GM21576 (cell line): Measurements from ENCODE around the gene GRIA1.

ENCODE experiments used
- ATAC-seq: cut with Tn5 transposase; IDR thresholded peaks from one replicate; pipeline ENCODE4 v1.9.1; 2021; ENCODE audit warnings: mild to moderate bottlenecking, moderate library complexity; ENCODE audit not compliant: unreplicated experiment

Gene GRIA1

GRCh38 chr5:153770066-153770465, 279.6 kb downstream of the GRIA1 start:
- no peak for ATAC-seq

GRCh38 chr5:153774686-153775085, 284.2 kb downstream of the GRIA1 start:
- no peak for ATAC-seq

DNA sequence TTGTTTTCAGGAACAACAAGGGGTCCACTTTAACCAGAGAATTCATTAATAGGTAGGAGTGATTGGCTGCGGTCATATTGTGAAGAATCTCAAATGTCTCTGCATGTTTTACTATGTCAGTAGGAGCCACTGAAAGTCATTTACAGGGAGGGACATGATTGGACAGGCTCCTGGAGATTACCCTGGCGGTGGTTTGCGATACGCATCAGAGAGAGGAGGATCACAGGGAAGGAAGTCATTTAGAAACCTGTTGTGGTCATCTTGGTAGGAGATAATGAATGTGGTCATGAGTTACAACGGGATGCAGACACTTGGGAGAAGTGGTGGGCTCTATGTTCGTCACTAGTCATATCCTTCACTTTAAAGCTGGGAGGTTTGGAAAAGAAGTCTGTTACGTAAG, 285.5 kb downstream of the GRIA1 start:
- no peak for ATAC-seq

DNA sequence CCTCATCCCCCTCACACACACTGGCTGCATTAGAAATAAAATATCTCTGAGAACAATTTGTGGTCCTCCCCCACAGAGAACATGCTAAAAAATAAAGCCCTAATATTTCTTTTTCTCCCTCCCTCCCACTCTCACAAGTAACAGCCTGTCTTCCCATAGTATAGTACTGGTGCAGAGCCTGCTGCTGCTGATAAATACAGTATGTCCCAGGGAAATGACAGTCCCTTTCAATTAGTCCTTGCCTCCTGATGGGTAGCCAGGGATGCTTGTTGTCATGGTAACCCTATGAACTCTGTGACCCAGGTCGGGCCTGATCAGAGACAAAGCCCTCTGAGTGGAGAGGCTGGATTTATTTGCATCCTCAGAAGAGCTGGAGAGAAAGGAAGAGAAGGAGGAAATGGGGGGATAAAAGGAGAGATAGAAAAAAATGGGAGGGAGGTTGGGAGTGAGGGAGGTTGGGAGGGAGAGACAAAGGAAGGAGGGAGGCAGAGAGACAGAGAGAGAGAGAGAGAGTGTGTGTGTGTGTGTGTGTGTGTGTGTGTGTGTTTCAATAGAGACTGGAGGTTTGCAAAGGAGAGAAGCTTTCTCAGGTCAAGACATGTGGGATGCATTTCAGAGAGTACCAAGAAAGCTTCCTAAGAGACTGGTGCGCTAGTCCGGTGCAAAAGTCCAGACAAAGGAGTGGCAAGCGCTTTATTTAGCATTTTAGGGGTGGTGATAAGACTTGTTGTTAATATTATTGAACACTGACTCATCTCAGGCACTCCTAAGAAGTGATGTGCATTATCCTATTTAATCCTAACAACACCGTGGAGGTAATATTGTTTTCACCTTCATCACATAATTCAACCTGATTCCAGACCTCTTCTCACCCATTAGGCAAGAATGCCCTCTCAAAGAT, 287.5 kb downstream of the GRIA1 start:
- no peak for ATAC-seq

DNA sequence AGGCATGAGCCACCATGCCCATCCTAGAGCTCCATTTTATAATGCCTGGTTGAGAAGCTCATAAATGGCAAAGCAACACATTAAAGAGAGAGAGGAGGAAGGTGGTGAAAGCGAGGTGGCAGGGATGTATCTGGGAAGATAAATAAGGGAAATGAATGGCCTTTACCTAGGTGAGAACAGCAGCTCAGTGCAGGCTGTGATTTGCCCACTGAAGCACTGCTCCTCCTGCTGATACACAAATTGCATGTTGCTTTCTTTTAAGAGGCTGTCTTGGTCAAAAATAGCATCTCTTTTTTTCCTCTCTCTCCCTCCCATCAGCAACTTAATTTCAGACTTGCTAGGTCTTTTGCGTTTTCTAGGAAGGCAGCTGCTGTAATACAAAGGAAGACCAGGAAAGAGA, 289.4 kb downstream of the GRIA1 start:
- no peak for ATAC-seq

- ATAC-seq: no peak
Measured at GRCh38 chr5:153780876-153781705, 290.6 kb downstream of the GRIA1 start.

DNA sequence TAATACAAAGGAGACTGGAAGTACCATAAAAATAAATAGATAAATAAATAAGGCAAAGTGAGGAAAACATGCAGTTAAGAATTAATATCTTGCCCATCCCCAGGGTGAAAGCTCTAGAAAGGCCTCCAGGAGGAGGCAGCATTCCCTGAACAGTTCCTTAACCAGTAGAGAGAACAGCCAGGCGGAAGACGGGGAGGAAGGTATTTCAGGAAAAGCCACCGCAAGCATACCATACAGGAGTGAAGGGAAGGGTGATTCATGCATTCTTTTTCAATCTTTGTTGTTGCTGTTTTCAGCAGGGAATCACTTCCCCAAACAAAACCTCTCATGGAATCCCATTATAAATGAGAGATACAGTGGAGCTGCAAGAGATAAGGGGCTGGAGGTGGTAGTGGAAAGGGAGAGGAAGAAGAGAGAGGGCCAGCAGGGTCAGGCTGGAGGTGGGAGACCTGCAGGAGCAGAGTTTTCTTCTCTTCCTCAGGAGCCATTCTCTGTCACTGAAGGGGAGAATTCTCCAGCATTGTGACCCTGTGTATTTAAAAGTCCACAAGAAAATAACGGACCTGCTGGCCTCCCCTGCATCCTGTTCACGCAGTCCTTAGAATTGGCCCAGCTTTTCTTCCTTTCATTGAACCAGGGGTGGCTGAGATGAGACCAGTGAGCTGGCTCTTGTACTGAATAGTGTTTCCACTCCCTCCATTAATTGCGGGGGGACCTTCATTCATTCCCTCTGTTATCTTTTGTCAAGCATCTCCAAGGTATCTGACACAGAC, 292.3 kb downstream of the GRIA1 start:
- ATAC-seq: no peak

GRCh38 chr5:153783362-153783658, 292.8 kb downstream of the GRIA1 start:
- no peak for ATAC-seq

DNA sequence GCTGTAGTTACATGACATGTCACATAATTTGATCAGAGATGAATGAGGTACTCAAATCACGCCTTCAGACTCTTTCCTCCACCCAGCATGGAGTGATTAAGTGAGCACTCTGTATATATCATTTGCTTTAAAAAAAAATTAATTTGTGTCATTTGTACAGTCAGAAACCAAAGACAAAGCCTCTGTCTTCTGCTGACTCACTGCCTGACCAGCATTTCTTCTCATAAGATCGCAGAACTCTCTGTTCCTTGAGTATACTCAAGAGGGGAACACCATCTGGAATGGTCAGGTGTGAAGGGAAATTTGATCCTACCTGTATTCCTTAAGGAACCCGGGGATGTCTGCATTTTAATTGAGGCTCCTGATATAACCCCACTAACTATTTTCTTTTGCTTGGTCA, 293.8 kb downstream of the GRIA1 start:
- ATAC-seq: no peak

GRCh38 chr5:153791339-153791738, 300.9 kb downstream of the GRIA1 start:
- ATAC-seq: no peak

DNA sequence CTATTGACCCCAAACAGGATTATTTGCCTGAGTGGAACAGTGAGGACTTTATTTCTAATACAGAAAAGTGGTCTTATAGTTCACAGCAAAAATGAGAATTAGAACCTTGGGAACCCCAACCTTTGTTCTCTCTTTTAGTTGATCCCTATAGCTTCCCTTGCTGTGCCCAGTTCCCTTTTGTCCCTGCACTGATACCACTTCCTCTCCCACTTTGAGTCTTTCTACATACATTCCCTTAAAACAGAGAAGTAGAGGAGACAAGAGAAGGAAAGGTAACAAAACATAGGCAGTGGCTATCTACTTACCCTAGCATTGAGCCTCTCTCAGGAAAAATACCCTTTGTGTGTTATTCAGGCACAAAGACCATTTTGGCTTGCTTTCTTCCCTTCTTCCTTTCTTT, 301.8 kb downstream of the GRIA1 start:
- ATAC-seq: no peak

DNA sequence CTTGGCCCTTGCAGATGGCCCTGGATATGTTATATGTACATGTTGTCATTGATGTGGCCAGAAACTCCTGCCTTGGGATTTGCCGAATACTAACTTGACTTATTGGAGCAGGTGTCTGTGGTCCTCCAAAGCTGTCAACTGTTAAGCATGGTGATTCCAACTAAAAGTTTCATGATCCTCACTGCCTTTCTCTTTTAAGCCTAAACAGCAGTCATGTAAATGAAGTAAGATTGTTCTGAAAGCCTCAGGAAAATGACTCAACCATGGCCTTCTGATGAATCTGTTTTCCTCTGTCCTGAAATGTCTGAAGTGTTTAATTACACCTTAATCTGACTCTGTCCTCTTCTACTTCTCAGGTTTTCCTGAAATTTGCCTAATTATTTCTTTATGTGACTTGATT, 303.2 kb downstream of the GRIA1 start:
- no peak for ATAC-seq

DNA sequence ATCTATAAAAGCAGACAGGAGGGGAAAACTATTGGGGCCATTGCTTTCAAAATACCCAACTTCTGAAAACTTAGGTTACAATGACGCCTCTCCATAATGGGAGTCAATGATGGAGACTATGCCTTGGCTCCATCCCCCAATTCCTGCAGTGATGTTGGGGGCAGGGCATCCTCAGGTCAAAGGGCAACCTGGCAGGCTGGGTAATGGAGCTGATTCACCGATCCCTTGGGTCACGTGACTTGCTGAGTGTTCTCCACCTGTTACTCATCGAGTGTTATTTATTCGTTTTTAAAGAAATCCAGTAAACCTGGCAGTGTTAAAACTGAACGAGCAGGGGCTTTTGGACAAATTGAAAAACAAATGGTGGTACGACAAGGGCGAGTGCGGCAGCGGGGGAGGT, 303.9 kb downstream of the GRIA1 start:
- no peak for ATAC-seq

- ATAC-seq: no peak
Measured at GRCh38 chr5:153796527-153796926, 306.1 kb downstream of the GRIA1 start.

DNA sequence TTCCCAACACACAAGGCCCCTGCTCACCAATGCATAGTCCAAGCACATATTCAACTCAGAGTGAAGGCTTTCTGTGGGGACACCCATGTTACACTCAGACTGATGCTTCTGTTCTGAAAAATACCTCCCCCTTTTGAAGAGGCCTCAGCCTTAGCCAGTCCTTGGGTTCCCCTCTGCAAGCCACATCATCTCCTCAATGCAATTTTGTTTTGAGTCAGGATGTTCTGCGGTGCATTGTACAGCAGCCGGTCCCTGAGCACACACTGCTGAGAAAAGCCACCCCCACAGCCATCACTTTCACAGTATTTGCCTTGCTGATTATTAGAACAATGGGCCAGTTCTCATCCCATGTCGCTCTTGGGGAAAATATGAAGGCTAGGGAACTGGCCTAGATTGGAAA, 307.0 kb downstream of the GRIA1 start:
- peak; percentile 78 for ATAC-seq

DNA sequence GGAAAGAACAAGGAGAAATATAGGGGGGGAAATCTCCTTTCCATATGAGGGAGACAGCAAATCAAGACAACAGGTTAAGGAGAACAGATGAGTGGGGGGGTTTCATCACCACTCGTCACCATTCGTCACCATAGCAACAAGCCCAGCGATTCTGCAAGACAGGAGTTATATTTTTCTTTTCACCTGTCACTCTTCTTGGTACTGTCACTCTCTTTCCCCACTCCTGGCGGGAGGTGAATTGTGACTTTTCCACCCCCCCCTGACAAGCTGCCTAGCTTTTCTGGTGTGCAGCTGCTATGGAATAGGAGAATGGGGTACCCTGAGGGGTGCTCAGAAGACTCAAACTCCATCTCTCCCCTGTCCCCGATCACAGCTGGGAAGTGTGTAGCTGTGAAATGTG, 308.4 kb downstream of the GRIA1 start:
- no peak for ATAC-seq

- ATAC-seq: no peak
Measured at GRCh38 chr5:153799466-153799865, 309.0 kb downstream of the GRIA1 start.

GRCh38 chr5:153802050-153802821, 311.8 kb downstream of the GRIA1 start:
- no peak for ATAC-seq

DNA sequence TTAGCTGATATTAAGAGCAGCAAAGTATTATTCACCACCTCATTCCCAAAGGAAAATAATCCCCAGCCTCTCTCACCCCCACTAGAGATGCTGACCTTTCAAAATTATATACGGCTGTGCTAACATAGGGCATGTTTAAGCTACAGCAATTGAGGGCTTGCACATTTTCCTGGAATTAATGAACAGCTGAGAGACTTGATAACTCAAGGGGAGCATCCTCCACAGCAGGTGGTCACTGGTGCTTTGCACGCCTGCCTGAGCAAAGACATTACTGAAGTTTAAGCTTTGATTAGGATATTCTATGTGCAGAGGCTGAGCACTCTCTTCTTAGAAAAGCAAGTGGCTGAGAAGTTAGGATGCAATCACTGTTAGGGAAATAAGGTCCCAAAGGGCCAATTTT, 317.3 kb downstream of the GRIA1 start:
- no peak for ATAC-seq

- ATAC-seq: no peak
Measured at GRCh38 chr5:153809166-153809565, 318.7 kb downstream of the GRIA1 start.

- no peak for ATAC-seq
Measured at GRCh38 chr5:153813901-153814300, 323.4 kb downstream of the GRIA1 start.
